ENCODE data around the gene KRT32.

Gene KRT32

DNA sequence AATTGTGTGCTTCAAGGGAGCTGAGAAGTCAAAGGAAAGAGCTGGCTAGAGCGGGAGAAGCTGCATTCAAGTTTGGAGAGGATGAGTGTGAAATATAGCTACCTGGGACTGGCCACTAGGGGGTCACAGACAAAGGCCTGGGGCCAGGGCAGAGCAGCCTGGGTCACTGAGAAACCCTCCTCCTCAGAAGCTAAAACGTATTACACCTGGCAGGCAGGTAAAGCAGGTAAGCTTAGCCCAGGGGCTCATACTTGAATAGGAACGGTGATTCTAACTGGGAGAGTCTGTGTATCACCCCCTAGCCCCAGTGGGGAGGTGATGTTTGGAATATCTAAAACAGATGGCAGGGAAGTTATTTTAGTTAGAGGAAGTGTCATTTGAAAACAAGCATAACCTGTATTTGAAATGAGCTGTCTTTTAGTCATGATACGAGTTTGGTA, 49.6 kb downstream of the KRT32 start:
- H3K4me3 ChIP-seq, result no peak overlapping the region
- no peaks in the 10 kb centered on the region for H3K36me3 ChIP-seq
- H3K4me1 ChIP-seq, result peaks cover 0 to 7% (median 2%) of the 10 kb centered on the region in 10 experiments; a peak in 8 of 20 replicates
- H4K20me1 ChIP-seq, result no peaks in the 10 kb centered on the region
- TF ChIP-seq Cebpa-rat (IDR thresholded peaks at IDR 0.05), result no peak
- peak overlapping the region in 1 of 11 experiments; percentile 10; a peak in 1 of 22 replicates for H3K27ac ChIP-seq
- no peak overlapping the region for H3K9ac ChIP-seq
- no peaks in the 10 kb centered on the region for H3K9me3 ChIP-seq (replicated peaks in 1 of 11)
- H3K4me2 ChIP-seq, result peak overlapping the region in 2 of 11 experiments; percentile 2 to 47; a peak in 1 of 22 replicates
- no peaks in the 10 kb centered on the region for H3K27me3 ChIP-seq

DNA sequence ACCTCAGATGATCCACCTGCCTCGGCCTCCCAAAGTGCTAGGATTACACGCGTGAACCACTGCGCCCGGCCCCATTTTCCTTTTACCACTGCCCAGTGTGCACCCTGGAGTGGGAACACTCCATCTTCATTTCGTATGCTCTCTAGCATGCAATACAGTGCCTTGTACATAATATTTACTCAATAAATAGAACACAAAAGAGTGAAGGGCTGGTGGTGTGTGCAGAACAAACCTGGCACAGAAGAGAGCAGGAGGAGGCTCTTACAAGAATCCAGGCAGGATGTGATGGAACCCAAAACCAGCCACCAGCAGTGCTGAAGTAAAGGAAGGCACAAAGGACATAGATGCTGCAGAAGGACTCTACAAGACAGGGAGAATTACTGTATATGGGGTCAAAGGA, 50.1 kb downstream of the KRT32 start:
- Histone ChIP-seq H4K20me1 (no peaks in the 10 kb centered on the region), H3K27me3 (no peaks in the 10 kb centered on the region), H3K36me3 (no peaks in the 10 kb centered on the region), H3K9me3 (replicated peaks in 1 of 11) (no peaks in the 10 kb centered on the region), H3K9ac (no peak overlapping the region), H3K4me2 (peak overlapping the region in 2 of 11 experiments; percentile 2 to 47; a peak in 1 of 22 replicates), H3K27ac (no peak overlapping the region), H3K4me1 (peaks cover 0 to 7% (median 2%) of the 10 kb centered on the region in 10 experiments; a peak in 8 of 20 replicates), H3K4me3 (no peak overlapping the region)
- TF ChIP-seq Cebpa-rat (IDR thresholded peaks at IDR 0.05), result no peak

DNA sequence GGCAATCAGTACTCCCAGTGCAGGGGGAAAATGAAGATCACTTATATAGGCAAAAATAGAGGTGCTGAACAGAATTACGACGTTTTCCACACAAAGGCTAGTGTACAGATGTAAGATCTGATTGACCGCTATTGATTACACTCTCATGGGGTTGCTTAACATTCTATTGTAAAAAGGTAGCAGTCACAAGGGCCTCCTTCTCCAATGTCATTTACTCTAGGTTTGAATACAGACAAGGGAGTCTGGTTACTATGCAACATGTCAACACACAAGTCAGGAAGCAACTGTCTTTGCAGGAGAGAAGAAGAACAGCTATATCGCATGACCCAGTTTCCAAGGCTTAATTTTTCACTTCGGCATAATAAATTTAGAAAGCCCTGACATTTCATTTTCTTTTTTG, 50.7 kb downstream of the KRT32 start:
- Histone ChIP-seq H3K4me2 (no peak overlapping the region), H3K9me3 (replicated peaks in 1 of 11) (no peaks in the 10 kb centered on the region), H3K9ac (no peak overlapping the region), H3K27ac (no peak overlapping the region), H3K4me3 (no peak overlapping the region), H3K36me3 (no peaks in the 10 kb centered on the region), H3K27me3 (no peaks in the 10 kb centered on the region), H4K20me1 (no peaks in the 10 kb centered on the region), H3K4me1 (peaks cover 0 to 7% (median 2%) of the 10 kb centered on the region in 10 experiments; a peak in 8 of 20 replicates)
- TF ChIP-seq Cebpa-rat (IDR thresholded peaks at IDR 0.05), result no peak

DNA sequence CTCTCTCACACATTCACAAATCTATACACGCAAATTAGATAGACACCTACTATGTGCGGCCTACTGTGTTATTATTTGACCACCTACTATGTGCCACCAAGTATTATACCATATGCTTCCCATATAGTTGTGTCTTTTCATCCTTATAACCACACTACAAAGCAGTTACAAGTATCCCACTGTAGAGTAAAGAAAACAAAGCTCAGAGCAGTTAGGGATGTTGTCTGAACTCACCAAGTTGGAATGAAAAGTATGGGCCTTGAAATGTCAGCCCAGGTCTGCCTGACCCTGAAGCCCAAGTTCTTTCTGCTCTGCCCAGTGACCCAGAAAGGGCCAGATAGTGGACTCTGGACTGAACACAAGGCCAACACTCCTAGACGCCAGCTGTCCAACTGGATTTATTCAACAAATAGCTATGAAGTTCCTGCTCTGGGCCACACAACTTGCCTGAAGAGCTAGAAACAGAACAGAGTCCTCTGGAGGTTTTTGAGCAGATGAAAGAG, 51.3 kb downstream of the KRT32 start:
- Histone ChIP-seq H3K27me3 (no peaks in the 10 kb centered on the region), H3K4me2 (no peak overlapping the region), H3K36me3 (no peaks in the 10 kb centered on the region), H3K9ac (no peak overlapping the region), H3K4me1 (peaks cover 0 to 7% (median 2%) of the 10 kb centered on the region in 10 experiments; a peak in 8 of 20 replicates), H3K27ac (no peak overlapping the region), H4K20me1 (no peaks in the 10 kb centered on the region), H3K4me3 (no peak overlapping the region), H3K9me3 (replicated peaks in 1 of 11) (no peaks in the 10 kb centered on the region)
- TF ChIP-seq Cebpa-rat (IDR thresholded peaks at IDR 0.05), result no peak

DNA sequence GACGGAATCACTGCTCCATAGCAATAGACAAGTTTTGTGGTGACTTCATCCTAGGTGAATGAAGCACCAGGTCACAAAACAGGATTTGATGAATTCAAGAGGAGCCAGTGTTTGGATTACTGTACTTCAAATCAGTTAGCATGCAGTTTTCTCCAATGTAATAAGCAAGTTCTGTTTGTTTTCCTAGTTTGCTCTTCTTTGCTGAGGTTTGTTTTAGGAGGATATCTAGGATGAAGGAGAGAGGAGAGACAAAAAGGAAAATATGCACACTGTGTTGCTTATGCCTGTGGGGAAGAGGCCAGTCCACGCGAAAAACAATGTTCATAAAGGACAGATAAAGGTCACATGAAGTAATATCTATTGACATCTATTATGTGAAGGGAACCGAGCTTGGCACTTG, 51.8 kb downstream of the KRT32 start:
- Histone ChIP-seq H3K4me2 (no peak overlapping the region), H3K27me3 (no peaks in the 10 kb centered on the region), H3K36me3 (no peaks in the 10 kb centered on the region), H3K27ac (no peak overlapping the region), H3K9ac (no peak overlapping the region), H4K20me1 (no peaks in the 10 kb centered on the region), H3K4me1 (peaks cover 0 to 7% (median 2%) of the 10 kb centered on the region in 10 experiments; a peak in 8 of 20 replicates), H3K4me3 (no peak overlapping the region), H3K9me3 (replicated peaks in 1 of 11) (no peaks in the 10 kb centered on the region)
- TF ChIP-seq Cebpa-rat (IDR thresholded peaks at IDR 0.05), result no peak

DNA sequence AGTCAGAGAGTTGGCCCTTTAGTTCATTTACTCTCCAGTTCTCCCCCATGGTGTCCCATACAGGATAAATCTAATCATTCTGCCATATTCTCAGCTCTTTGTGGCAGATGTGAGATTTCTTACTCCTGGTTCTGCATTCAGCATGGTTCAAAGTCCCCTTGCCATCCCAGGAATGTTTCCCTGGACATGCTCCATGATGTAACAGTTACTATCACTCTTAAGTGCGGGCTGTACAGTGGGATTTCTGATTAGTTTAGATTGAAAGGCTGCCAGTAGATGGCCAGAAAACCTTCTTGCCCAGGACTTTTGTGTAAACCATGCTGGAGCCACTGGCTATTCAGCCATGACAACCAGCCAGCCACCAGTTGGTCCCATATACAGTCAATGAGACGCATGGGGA, 53.2 kb downstream of the KRT32 start:
- no peak overlapping the region for H3K27ac ChIP-seq
- H3K4me3 ChIP-seq, result no peak overlapping the region
- no peaks in the 10 kb centered on the region for H3K27me3 ChIP-seq
- H3K4me1 ChIP-seq, result peaks cover 0 to 7% (median 2%) of the 10 kb centered on the region in 10 experiments; a peak in 8 of 20 replicates
- H3K4me2 ChIP-seq, result no peak overlapping the region
- no peaks in the 10 kb centered on the region for H3K36me3 ChIP-seq
- no peaks in the 10 kb centered on the region for H4K20me1 ChIP-seq
- no peak for TF ChIP-seq Cebpa-rat (IDR thresholded peaks at IDR 0.05)
- no peaks in the 10 kb centered on the region for H3K9me3 ChIP-seq (replicated peaks in 1 of 11)
- H3K9ac ChIP-seq, result no peak overlapping the region

DNA sequence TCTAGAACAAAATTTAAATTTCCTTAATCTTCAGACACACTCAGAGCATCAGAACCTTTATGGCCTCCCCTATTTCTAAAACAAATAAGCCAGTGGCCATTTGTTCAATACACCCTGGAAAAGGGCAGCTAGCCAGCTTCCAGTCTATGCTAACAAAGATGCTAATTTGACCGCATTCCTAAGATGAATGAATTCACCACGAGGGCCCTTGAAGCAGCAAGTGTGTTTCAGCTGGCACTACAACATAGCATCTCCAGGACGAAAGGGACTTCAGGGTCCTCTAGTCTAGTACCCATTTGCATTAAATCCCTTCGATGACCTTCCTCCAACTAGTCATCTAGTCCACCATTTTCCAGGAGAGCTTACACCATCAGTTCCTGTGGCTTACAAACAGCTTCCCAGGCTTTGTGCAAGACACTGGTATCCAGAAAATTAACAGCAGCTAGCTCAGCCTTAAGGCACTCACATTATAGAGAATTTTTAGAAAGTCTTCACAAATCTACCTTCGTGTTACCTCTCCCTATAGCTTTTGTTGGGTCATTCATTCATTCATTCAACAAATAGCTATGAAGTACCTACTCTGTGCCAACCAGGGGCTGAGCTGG, 53.7 kb downstream of the KRT32 start:
- H3K9ac ChIP-seq, result no peak overlapping the region
- peaks cover 0 to 7% (median 2%) of the 10 kb centered on the region in 10 experiments; a peak in 8 of 20 replicates for H3K4me1 ChIP-seq
- TF ChIP-seq Cebpa-rat (IDR thresholded peaks at IDR 0.05), result no peak
- H3K36me3 ChIP-seq, result no peaks in the 10 kb centered on the region
- no peaks in the 10 kb centered on the region for H3K27me3 ChIP-seq
- no peak overlapping the region for H3K4me3 ChIP-seq
- no peaks in the 10 kb centered on the region for H4K20me1 ChIP-seq
- H3K4me2 ChIP-seq, result no peak overlapping the region
- H3K27ac ChIP-seq, result no peak overlapping the region
- H3K9me3 ChIP-seq (replicated peaks in 1 of 11), result no peaks in the 10 kb centered on the region

DNA sequence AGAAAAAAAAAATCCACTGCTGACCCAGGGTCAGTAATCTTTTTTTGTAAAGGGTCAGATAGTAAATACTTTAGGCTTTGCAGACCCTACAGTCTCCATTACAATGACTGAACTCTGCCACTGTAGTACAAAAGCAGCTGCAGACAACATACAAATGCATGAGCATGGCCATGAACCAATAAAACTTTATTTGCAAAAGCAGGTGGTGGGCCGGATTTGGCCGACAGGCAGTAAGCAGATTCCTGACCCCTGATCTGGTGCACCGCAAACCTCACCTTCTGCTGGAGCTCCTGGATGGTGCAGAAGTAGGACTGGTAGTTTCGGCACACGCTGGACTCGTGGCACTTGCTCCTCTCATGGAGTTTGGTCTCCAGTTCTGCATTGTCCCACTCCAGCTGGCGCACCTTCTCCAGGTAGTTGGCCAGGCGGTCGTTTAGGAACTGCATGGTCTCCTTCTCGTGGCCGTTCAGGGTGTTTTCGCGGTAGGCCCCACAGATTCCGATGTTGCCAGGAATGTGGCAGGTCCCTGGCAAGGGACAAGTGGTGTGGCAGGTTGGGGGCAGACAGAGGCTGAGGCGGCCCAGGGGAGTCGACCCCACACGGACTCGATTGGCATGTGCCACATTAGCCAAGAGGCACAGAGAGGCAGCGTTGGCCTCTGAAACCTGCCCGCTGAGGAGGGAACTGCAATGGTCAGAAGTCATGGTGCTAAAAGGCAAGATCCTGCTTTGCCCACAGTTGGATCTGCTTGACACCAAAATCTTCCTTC, 55.9 kb downstream of the KRT32 start:
- no peak overlapping the region for H3K4me2 ChIP-seq
- no peak overlapping the region for H3K27ac ChIP-seq
- H3K9ac ChIP-seq, result no peak overlapping the region
- H3K27me3 ChIP-seq, result no peaks in the 10 kb centered on the region
- H3K36me3 ChIP-seq, result no peaks in the 10 kb centered on the region
- H3K9me3 ChIP-seq (replicated peaks in 1 of 11), result no peaks in the 10 kb centered on the region
- no peak for TF ChIP-seq Cebpa-rat (IDR thresholded peaks at IDR 0.05)
- H3K4me3 ChIP-seq, result no peak overlapping the region
- H4K20me1 ChIP-seq, result no peaks in the 10 kb centered on the region
- no peaks in the 10 kb centered on the region for H3K4me1 ChIP-seq

All from BLaER1 treated with 17β-estradiol and CSF1 and Interleukin-3, amounts not matched to agents 10 nM and 100 nM (cell line).